ENCODE measurements around the gene POMGNT1.

POMGNT1 gene

DNA sequence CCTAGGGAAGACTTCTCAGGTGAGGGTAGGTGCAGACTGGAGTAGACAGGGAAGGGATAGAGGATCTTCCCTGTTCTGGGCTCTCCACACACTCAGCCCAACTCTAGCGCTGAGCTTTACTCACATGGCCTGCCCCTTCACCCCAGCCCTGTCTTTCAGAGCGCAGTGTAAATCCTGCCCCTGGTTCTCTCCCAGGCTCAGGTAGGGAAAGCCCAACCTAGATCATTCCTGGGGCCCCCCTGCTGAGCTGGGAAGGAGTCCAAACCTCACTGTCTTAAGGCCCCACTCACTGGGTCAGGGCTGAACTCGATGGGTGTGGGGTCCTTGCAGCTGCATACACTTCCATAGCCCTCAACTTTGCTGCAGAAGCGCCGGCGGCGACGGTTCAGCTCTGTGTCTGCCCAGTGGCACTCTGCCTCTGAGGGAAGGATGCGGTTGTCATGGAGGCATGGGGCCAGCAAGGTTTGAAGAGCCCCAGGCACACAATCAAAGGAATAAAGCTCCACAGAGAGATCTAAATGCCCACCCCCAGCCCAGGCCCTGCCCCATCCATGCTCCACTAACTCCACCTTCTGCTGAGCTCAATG is 4.2 kb downstream of the POMGNT1 start:
- no peak for TF ChIP-seq SPI1 (IDR thresholded peaks at IDR 0.05; ENCODE audit: borderline replicate concordance, low read depth)
- DNase-seq (ENCODE audit: low read depth in 1 of 2, low spot score in 1 of 2), result no peak
- Histone ChIP-seq H3K27me3 (ENCODE audit: insufficient read depth, poor library complexity, severe bottlenecking) (no peaks in the 10 kb centered on the region), H3K27ac (replicated peaks) (no peak overlapping the region), H3K4me3 (replicated peaks; ENCODE audit: insufficient read depth, low read length) (no peak overlapping the region)

DNA sequence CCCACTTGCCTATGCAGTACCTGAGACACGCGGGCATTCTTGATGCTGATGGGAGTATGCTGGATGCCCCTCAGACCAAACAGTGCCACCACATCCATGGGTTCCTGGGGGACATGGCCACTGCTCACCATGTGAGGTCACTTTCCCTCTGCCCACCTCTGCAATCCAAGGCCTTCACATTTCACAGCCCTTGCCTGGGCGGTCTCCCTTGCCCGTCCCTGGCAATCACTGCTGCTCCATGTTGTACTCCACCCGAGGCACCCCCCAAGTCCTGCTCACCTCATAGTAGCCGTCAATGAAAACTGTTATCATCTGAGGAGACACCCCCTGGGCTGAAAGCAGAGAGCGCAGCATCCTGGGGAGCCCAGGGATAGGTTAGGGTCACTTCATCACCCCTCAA is 4.9 kb downstream of the POMGNT1 start:
- Histone ChIP-seq H3K27ac (replicated peaks) (no peak overlapping the region), H3K27me3 (ENCODE audit: insufficient read depth, poor library complexity, severe bottlenecking) (no peaks in the 10 kb centered on the region), H3K4me3 (replicated peaks; ENCODE audit: insufficient read depth, low read length) (no peak overlapping the region)
- TF ChIP-seq POLR2AphosphoS5 (IDR thresholded peaks at IDR 0.05; ENCODE audit: low read depth) (no peak), GABPA (IDR thresholded peaks at IDR 0.05; ENCODE audit: low read depth) (no peak), SPI1 (IDR thresholded peaks at IDR 0.05; ENCODE audit: borderline replicate concordance, low read depth) (no peak)
- TF ChIP-seq, protein P1, sequence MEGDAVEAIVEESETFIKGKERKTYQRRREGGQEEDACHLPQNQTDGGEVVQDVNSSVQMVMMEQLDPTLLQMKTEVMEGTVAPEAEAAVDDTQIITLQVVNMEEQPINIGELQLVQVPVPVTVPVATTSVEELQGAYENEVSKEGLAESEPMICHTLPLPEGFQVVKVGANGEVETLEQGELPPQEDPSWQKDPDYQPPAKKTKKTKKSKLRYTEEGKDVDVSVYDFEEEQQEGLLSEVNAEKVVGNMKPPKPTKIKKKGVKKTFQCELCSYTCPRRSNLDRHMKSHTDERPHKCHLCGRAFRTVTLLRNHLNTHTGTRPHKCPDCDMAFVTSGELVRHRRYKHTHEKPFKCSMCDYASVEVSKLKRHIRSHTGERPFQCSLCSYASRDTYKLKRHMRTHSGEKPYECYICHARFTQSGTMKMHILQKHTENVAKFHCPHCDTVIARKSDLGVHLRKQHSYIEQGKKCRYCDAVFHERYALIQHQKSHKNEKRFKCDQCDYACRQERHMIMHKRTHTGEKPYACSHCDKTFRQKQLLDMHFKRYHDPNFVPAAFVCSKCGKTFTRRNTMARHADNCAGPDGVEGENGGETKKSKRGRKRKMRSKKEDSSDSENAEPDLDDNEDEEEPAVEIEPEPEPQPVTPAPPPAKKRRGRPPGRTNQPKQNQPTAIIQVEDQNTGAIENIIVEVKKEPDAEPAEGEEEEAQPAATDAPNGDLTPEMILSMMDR (IDR thresholded peaks at IDR 0.05; ENCODE audit: insufficient read depth, low read length), result no peak
- no peak for DNase-seq (ENCODE audit: low read depth in 1 of 2, low spot score in 1 of 2)

DNA sequence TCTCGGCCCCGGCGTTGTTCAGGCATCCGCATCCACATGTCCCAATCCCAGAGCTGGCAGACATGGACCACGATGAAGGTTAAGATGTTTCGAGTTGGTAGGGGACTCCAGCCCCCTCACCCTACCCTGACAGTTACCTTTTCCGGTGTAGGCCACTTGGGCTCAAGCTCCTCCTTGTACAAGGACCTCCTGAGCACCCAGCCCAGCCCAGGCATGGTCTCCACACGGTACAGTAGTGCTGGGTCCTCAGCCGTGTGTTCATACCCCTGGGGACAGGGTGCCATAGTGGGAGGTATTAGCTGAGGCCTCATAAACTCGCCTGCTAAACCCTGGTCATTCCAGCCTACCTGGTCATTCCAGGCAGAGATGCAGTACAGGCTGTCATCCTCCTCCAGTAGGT is 6.1 kb downstream of the POMGNT1 start:
- H3K27me3 ChIP-seq (ENCODE audit: insufficient read depth, poor library complexity, severe bottlenecking), result no peaks in the 10 kb centered on the region
- no peak overlapping the region for H3K4me3 ChIP-seq (replicated peaks; ENCODE audit: insufficient read depth, low read length)
- H3K27ac ChIP-seq (replicated peaks), result no peak overlapping the region
- no peak for DNase-seq (ENCODE audit: low read depth in 1 of 2, low spot score in 1 of 2)
- TF ChIP-seq GABPA (IDR thresholded peaks at IDR 0.05; ENCODE audit: low read depth), result no peak
- TF ChIP-seq POLR2AphosphoS5 (IDR thresholded peaks at IDR 0.05; ENCODE audit: low read depth), result no peak
- TF ChIP-seq, protein P1 (IDR thresholded peaks at IDR 0.05; ENCODE audit: insufficient read depth, low read length), result no peak
- TF ChIP-seq, protein P2, sequence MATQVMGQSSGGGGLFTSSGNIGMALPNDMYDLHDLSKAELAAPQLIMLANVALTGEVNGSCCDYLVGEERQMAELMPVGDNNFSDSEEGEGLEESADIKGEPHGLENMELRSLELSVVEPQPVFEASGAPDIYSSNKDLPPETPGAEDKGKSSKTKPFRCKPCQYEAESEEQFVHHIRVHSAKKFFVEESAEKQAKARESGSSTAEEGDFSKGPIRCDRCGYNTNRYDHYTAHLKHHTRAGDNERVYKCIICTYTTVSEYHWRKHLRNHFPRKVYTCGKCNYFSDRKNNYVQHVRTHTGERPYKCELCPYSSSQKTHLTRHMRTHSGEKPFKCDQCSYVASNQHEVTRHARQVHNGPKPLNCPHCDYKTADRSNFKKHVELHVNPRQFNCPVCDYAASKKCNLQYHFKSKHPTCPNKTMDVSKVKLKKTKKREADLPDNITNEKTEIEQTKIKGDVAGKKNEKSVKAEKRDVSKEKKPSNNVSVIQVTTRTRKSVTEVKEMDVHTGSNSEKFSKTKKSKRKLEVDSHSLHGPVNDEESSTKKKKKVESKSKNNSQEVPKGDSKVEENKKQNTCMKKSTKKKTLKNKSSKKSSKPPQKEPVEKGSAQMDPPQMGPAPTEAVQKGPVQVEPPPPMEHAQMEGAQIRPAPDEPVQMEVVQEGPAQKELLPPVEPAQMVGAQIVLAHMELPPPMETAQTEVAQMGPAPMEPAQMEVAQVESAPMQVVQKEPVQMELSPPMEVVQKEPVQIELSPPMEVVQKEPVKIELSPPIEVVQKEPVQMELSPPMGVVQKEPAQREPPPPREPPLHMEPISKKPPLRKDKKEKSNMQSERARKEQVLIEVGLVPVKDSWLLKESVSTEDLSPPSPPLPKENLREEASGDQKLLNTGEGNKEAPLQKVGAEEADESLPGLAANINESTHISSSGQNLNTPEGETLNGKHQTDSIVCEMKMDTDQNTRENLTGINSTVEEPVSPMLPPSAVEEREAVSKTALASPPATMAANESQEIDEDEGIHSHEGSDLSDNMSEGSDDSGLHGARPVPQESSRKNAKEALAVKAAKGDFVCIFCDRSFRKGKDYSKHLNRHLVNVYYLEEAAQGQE (IDR thresholded peaks at IDR 0.05; ENCODE audit: insufficient replicate concordance, low read depth), result no peak

DNA sequence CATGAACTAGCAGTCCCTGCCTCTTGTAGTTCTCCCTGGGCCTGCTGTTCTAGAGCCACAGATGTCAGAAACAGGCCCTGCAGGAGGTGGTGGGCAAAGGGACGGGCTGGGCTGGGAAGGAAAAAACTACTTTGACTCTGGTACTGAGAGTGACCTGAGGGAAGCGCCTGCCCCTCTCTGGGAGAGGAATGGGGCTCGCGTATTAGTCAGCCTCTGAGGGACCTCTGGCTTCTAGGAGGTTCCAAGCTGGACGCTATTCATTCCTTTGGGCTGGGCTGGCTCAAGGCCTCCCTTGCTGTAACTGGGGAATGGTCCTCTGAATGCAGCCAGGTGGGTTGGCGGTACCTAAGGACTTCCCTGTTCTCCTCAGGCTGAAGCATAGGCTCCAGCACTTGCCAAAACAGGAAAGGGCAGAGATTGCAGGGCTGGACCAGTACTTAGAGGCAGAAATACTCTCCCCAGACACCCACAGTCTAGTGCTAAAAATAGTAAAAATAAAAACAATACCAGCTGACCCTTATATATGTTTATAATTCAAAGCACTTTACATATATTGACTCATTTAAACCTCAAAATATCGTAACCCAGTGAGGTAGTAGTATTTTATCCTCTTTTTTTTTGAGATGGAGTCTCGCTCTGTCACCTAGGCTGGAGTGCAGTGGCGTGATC is 7.1 kb downstream of the POMGNT1 start:
- Histone ChIP-seq H3K4me3 (replicated peaks; ENCODE audit: insufficient read depth, low read length) (no peak overlapping the region), H3K27ac (replicated peaks) (no peak overlapping the region), H3K27me3 (ENCODE audit: insufficient read depth, poor library complexity, severe bottlenecking) (no peaks in the 10 kb centered on the region)
- DNase-seq (ENCODE audit: low read depth in 1 of 2, low spot score in 1 of 2), result no peak
- no peak for TF ChIP-seq SPI1 (IDR thresholded peaks at IDR 0.05; ENCODE audit: borderline replicate concordance, low read depth)
- no peak for TF ChIP-seq POLR2AphosphoS5 (IDR thresholded peaks at IDR 0.05; ENCODE audit: low read depth)
- no peak for TF ChIP-seq GABPA (IDR thresholded peaks at IDR 0.05; ENCODE audit: low read depth)
- TF ChIP-seq, protein P1 (IDR thresholded peaks at IDR 0.05; ENCODE audit: insufficient read depth, low read length), result no peak
- TF ChIP-seq, protein P2 (IDR thresholded peaks at IDR 0.05; ENCODE audit: insufficient replicate concordance, low read depth), result no peak

Data from HL-60 (cell line).